KG1 (cell line): Measurements from ENCODE around the gene RRP12.

ENCODE experiments used
- DNase-seq: peaks from one replicate; lab custom pipeline; 2025; lab: John Stamatoyannopoulos, UW

RRP12 gene

DNA sequence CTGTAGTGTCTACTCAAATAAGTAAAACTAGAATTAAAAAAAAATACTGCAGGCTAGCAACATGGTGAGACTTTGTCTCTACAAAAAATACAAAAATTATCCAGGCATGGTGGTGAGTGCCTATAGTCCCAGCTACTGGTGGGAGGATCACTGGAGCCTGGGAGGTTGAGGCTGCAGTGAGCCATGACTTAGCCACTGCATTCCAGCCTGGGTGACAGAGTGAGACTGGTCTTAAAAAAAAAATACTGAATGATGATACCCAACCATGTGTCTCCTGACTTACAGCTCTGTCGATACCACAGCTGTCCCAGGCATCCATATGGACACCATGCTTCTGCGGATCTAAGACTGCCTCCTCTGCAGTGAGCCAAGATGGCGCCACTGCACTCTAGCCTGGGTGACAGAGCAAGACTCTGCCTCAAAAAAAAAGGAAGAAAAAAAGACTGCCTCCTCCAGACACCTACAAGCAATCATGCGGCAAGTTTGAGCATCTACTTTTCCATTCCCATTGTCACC, 90.0 kb downstream of the RRP12 start:
- DNase-seq, result no peak

DNA sequence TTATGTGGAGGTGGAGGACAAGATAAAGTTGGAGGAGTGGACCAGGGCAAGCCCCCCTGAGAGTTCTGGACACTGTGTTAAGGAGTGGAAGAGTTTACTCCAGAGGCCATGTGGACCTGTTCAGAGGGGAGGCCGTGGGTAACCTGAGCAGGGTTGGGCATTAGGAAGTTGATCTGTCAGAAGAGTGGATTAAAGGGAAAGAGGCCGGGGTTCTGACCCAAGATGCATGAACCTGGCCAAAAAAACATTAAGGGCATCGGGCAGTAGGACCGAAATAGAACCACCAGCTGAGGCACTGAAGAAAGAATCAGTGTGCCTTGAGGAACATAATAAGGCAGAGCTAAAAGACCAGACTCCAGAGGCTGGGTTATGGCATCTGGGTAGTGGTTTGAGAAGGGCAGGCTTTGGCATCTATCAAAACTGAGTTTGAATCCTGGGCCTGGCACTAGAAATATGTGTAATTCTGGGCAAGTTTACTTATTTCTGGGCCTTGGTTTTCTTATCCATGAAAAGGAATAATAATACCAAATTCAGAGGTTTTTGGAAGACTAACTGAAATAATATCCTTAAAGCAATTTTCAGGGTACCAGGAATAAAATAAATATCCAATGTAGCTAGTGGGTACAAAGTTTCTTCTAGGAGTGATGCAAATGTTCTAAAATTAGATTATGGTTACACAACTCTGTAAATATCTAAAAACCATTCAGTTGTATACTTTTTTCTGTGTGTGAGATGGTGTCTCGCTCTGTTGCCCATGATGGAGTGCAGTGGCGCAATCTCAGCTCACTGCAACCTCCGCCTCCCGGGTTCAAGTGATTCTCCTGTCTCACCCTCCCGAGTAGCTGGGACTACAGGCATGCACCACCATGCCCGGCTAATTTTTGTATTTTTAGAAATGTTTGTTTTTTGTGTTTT, 93.0 kb downstream of the RRP12 start:
- DNase-seq, result no peak

- no peak for DNase-seq
These were observed 93.7 kb downstream of the RRP12 start for GRCh38 chr10:97307441-97307840.
